Measurements from ENCODE around the gene FBLIM1.
"Not testable (repeated sequence)": the region's sequence is repeated elsewhere in the genome, so short reads cannot be mapped to it uniquely, and the experiment has no call there.

FBLIM1 gene

DNA sequence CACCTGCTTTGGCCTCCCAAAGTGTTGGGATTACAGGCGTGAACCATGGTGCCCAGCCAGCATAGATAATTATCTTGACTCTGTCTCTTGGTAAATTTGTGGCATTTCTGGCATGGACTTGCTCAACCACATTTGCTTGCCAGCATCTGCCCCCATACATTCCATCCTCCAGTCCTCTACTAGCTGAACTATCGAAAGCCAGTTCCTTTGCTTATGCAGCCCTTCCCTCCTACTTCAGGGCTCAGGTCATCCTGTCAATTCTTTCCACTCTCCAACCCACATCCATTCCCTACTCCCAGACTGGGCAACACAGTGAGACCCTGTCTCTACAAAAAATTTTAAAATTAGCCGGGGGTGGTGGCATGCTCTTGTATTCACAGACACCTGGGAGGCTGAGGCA is 61.9 kb downstream of the FBLIM1 start:
- DNase-seq = no peak

DNA sequence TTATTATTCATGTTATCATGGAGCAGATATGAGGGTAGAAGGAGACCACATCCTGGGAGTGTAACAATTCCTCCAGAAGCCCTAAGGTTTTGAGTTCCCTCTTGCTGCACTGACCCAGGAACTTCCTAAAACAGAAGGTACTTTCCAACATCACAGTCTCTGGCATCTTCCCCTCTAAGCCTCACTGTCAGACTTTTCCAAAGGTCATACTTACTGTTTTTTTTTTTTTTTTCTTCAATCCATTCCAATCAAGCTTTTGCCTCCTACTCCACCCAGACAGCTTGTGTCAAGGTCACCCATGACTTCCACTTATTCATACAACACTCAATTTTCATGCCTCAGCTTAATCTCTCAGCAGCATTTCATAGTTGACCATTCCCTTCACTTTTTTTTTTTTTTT is 67.2 kb downstream of the FBLIM1 start:
- DNase-seq = peak; percentile 47 to 90 (median 78)

DNA sequence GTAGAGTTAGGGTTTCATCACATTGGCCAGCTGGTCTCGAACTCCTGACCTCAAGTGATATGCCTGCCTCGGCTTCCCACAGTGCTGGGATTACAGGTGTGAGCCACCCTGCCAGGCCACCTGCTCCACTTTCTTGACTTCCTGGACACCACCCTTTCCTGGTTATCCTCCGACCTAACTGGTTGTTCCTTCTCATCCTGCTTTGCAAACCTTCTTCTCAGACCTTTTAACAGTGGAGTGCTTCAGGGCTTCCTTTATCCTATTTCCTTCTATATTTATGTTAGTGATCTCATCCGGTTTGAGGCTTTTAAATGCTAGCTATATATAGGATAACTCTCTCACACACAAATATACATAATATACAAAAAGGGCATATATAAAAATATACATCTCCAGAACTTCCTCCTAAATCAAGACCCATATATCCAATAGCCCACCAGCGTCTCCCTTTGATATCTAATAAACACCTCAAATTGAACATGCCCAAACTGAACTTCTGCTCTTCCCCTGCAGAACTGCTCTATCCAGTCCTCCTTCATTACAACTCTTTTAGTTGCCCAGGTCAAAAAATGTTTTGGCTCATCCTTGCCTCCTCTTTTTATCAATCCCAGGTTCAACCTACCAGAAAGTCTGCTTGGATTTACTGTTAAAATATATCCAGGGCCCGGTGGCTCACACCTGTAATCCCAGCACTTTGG is 68.4 kb downstream of the FBLIM1 start:
- peak in 2 of 4 experiments; percentile 14 to 41 for DNase-seq

DNA sequence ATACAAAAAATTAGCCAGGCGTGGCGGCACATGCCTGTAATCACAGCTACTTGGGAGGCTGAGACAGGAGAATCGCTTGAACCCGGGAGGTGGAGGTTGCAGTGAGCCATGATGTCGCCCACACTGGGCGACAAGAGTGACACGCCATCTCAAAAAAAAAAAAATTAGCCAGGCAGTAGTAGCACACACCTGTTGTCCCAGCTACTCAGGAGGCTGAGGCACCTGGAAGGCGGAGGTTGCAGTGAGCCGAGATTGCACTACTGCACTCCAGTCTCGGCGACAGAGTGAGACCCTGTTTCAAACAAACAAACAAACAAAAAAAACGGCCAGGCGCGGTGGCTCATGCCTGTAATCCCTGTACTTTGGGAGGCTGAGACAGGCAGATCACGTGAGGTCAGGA is 69.0 kb downstream of the FBLIM1 start:
- not testable (repeated sequence) for DNase-seq

GRCh38 chr1:15828931-15829330 is 70.3 kb downstream of the FBLIM1 start:
- not testable (repeated sequence) for DNase-seq

DNA sequence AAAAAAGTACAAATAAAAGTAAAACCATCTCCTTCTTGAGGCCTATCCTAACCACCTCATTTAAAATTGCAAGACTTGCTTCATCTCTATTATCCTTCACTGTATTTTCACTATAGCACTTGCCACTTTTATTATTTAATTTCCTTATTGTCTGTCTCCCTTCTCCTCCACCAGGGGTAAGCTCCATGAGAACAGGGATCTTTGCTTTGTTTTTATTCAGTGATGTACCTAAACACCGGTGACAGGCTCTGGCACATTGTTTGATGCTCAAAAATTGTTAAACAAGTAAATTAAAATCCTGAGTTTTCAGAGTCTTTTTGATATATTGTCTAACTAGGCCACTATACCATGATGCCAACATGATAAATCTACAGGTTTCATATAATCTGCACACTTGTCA is 71.7 kb downstream of the FBLIM1 start:
- no peak for DNase-seq

DNA sequence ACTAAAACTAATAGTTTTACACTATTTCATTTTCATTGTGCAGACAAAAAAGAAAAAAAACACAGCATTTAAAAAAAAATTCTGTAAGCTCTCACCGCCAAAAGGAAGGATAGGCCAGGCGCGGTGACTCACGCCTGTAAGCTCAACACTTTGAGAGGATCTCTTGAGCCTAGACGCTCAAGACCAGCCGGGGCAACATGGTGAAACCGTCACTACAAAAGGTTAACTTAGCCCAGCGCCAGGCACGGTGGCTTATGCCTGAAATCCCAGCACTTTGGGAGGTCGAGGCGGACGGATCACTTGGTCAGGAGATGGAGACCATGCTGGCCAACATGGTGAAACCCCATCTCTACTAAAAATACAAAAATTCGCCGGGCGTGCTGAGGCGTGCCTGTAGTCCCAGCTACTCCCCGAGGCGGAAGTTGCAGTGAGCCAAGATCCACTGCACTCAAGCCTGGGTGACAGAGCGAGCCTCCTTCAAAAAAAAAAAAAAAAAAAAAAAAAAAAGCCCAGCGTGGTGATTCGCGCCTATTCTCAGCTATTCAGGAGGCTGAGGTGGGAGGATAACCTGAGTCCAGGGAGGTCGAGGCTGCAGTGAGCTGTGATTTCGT is 74.6 kb downstream of the FBLIM1 start:
- peak; percentile 57 to 77 (median 72) for DNase-seq

DNA sequence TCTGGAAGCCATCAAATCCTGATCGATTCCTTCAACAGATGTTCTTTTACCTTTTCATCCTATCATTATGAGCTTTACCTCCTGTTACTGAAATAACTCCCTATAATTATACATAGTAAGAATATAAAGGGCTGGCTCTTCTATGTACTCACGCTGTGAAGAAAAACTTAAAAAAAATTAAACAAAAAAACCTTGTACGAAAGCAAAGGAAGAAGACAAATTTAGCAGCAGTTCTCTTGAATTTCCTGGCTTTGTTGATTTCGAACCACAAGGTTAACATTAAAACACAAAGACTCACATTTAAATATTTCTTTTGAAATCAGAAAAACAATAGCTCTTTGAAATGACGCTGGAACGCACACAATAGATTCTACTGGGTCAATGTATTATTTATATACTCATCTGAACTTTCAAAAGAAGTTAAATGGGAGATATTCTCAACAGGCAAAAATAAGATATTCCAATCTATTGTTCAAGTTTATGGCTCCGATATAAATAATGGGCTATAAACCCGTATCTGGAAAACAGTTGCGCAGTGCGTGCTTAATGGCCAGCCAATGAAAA is 75.3 kb downstream of the FBLIM1 start:
- DNase-seq = no peak

DNA sequence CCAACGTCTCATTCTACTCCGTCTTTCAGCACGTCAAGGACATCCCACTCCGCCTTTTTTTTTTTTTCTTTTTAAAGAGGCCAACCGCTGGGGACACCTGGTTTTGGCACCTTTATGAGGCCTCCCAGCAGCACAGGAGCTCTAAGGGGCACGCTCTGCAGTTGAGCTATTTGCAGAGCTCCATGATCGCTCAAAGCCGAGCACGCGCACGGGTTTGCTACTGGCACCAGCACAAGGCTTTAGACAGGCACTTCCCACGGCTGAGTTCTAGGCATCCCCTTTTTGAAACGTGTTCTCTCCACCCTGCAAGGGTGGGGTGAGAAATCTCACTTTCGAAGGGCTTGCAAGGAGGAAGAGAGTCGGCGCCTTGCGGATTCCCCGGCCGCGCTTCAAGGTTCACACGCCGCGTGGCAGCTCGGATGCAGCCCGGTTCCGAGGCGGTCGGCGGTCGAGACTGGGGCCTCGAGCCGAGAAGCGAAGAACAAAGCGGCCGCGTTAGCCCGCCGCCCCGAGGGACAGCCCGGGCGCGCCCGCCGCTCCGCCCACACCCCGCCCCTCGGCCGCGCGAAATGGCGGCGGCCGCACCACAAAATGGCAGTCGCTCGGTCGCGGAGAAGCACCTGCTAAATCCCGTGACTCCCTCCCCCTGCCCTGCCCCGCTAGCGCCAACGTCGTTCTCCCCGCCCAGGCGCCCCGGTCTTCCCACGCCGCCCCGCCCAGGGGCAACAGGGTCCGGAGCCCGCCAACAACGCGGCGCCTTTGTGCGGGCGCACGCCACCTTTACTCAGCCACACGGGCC is 76.0 kb downstream of the FBLIM1 start:
- peak; percentile 93 to 97 (median 96) for DNase-seq

- DNase-seq = peak in 1 of 4 experiments; percentile 62
Measured at GRCh38 chr1:15835205-15835740, 76.7 kb downstream of the FBLIM1 start.

GRCh38 chr1:15835741-15836510 is 77.3 kb downstream of the FBLIM1 start:
- peak; percentile 100 for DNase-seq

All from suppressor macrophage (primary cell).